IMR-90 (cell line): Measurements from ENCODE around the gene HIVEP3.

ENCODE experiments used
- BHLHE40 ChIP-seq: fragments of 150-350 bp; IDR thresholded peaks from 2 replicates; pipeline ENCODE4 v1.6.1; 2016; ENCODE audit warnings: mild to moderate bottlenecking, low read depth, low read length
- FOS ChIP-seq: fragments of 150-350 bp; IDR thresholded peaks from 2 replicates; pipeline ENCODE4 v1.6.1; 2016; ENCODE audit warnings: low read depth, low read length
- MAZ ChIP-seq: IDR thresholded peaks from 2 replicates; pipeline ENCODE4 v1.6.1; 2012; ENCODE audit warnings: low read depth, mild to moderate bottlenecking, low read length, improper control_type of control experiment, moderate library complexity, borderline replicate concordance
- NFE2L2 ChIP-seq: fragments of 150-350 bp; IDR thresholded peaks from 2 replicates; pipeline ENCODE4 v1.6.1; 2016; ENCODE audit warnings: low read depth, mild to moderate bottlenecking, low read length
- POLR2A ChIP-seq: IDR thresholded peaks from 2 replicates; pipeline ENCODE4 v1.6.1; 2012; ENCODE audit warnings: mild to moderate bottlenecking, low read depth, low read length
- RCOR1 ChIP-seq: IDR thresholded peaks from 2 replicates; pipeline ENCODE4 v1.6.1; 2012; ENCODE audit warnings: mild to moderate bottlenecking, low read length, improper control_type of control experiment; ENCODE audit not compliant: insufficient replicate concordance
- RFX5 ChIP-seq: IDR thresholded peaks from 2 replicates; pipeline ENCODE4 v1.8.0; 2012; ENCODE audit warnings: low read depth, mild to moderate bottlenecking, low read length, moderate library complexity
- SMC3 ChIP-seq: fragments of 150-350 bp; IDR thresholded peaks from 2 replicates; pipeline ENCODE4 v1.6.1; 2016; ENCODE audit warnings: low read depth, mild to moderate bottlenecking, antibody characterized with exemption, low read length, moderate library complexity
- TF ChIP-seq, protein P1 (sequence below): conservative IDR thresholded peaks from 2 replicates; pipeline ENCODE4 v1.5.1; 2012; ENCODE audit warnings: mild to moderate bottlenecking, low read depth, low read length, improper control_type of control experiment
- TF ChIP-seq, protein P2 (sequence below): fragments of 150-350 bp; IDR thresholded peaks from 2 replicates; pipeline ENCODE4 v1.6.1; 2017; ENCODE audit warnings: mild to moderate bottlenecking, antibody characterized with exemption, low read length, low read depth

DNA sequence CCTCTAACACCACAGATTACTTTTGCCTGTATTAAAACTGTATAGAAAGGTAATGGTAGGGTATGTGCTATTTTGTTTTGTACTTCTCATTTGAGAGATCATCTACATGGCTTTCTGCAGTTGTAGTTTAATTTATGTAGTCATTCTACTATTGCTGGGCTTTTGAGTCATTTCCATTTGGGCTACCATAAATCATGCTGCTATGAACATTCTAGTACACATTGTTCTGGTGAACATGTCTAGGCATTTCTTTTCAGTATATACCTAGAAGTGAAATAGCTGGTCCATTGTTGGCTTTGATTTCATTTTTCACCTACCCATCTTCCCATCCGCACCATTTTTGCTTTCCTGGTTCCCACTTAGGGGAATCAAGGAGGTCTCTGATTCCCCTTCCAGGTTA lies 453.0 kb downstream of the HIVEP3 start:
- TF ChIP-seq FOS (no peak), POLR2A (no peak), RFX5 (no peak), BHLHE40 (no peak), SMC3 (no peak), RCOR1 (no peak), MAZ (no peak), NFE2L2 (no peak)
- TF ChIP-seq, protein P1, sequence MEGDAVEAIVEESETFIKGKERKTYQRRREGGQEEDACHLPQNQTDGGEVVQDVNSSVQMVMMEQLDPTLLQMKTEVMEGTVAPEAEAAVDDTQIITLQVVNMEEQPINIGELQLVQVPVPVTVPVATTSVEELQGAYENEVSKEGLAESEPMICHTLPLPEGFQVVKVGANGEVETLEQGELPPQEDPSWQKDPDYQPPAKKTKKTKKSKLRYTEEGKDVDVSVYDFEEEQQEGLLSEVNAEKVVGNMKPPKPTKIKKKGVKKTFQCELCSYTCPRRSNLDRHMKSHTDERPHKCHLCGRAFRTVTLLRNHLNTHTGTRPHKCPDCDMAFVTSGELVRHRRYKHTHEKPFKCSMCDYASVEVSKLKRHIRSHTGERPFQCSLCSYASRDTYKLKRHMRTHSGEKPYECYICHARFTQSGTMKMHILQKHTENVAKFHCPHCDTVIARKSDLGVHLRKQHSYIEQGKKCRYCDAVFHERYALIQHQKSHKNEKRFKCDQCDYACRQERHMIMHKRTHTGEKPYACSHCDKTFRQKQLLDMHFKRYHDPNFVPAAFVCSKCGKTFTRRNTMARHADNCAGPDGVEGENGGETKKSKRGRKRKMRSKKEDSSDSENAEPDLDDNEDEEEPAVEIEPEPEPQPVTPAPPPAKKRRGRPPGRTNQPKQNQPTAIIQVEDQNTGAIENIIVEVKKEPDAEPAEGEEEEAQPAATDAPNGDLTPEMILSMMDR, result no peak
- TF ChIP-seq, protein P2, sequence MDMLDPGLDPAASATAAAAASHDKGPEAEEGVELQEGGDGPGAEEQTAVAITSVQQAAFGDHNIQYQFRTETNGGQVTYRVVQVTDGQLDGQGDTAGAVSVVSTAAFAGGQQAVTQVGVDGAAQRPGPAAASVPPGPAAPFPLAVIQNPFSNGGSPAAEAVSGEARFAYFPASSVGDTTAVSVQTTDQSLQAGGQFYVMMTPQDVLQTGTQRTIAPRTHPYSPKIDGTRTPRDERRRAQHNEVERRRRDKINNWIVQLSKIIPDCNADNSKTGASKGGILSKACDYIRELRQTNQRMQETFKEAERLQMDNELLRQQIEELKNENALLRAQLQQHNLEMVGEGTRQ, result no peak
